Measurements from ENCODE around the gene CLUH. TPM values are rescaled to one million over a fixed set of nuclear protein-coding genes. Genes with fewer than 3 reads are reported as not detected.

CLUH gene
- total and polyA plus RNA-seq, 2 donors (not counting 1 experiment from before 2014, with no cell fraction given): 53.1 to 64.6 TPM

- CTCF ChIA-PET: no interaction called here
These were observed 23.4 kb upstream of the CLUH start for GRCh38 chr17:2734939-2735338.

GRCh38 chr17:2731807-2732206 lies 20.2 kb upstream of the CLUH start:
- H3K27me3 ChIP-seq (replicated peaks in 1 of 4; ENCODE audit: control extremely low read depth in 1 of 4, control insufficient read depth in 3 of 4, insufficient read depth in 4 of 4, low read length in 3 of 4): peaks cover 0 to 24% (median 0%) of the 10 kb centered on the region in 4 experiments
- H3K4me3 ChIP-seq (ENCODE audit: control extremely low read depth in 1 of 5, extremely low read depth in 1 of 5, insufficient read depth in 1 of 5, low read depth in 2 of 5, low read length in 4 of 5): no peak overlapping the region
- intact Hi-C loops (cut with micrococcal nuclease): no loop called here
- H4K20me1 ChIP-seq (ENCODE audit: control insufficient read depth, insufficient read depth, low read length, poor library complexity, severe bottlenecking): no peaks in the 10 kb centered on the region
- TF ChIP-seq, protein P1, sequence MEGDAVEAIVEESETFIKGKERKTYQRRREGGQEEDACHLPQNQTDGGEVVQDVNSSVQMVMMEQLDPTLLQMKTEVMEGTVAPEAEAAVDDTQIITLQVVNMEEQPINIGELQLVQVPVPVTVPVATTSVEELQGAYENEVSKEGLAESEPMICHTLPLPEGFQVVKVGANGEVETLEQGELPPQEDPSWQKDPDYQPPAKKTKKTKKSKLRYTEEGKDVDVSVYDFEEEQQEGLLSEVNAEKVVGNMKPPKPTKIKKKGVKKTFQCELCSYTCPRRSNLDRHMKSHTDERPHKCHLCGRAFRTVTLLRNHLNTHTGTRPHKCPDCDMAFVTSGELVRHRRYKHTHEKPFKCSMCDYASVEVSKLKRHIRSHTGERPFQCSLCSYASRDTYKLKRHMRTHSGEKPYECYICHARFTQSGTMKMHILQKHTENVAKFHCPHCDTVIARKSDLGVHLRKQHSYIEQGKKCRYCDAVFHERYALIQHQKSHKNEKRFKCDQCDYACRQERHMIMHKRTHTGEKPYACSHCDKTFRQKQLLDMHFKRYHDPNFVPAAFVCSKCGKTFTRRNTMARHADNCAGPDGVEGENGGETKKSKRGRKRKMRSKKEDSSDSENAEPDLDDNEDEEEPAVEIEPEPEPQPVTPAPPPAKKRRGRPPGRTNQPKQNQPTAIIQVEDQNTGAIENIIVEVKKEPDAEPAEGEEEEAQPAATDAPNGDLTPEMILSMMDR (IDR thresholded peaks at IDR 0.05): no peak
- TF ChIP-seq EZH2 (IDR thresholded peaks at IDR 0.05; ENCODE audit: borderline replicate concordance, insufficient read depth, low read depth, low read length, poor library complexity, severe bottlenecking): no peak
- H3K9ac ChIP-seq (ENCODE audit: low read length): no peak overlapping the region
- Mint-ChIP-seq H3K4me3 (no peak overlapping the region), H3K4me1 (no peaks in the 10 kb centered on the region), H3K9me3 (ENCODE audit: insufficient read depth) (no peaks in the 10 kb centered on the region), H3K27ac (no peak overlapping the region), H3K27me3 (peaks cover 20% of the 10 kb centered on the region)
- no peak overlapping the region for H2AFZ ChIP-seq (ENCODE audit: insufficient read depth, low read depth, low read length, poor library complexity, severe bottlenecking)
- no peaks in the 10 kb centered on the region for H3K4me1 ChIP-seq (ENCODE audit: control insufficient read depth in 2 of 2, insufficient read depth in 2 of 2, low read length in 2 of 2)
- POLR2A ChIA-PET: no interaction called here
- H3K79me2 ChIP-seq (ENCODE audit: control insufficient read depth, insufficient read depth, low read length): no peaks in the 10 kb centered on the region
- no peaks in the 10 kb centered on the region for H3K36me3 ChIP-seq (replicated peaks in 1 of 2; ENCODE audit: control extremely low read depth in 1 of 2, control insufficient read depth in 1 of 2, extremely low read depth in 1 of 2, insufficient read depth in 2 of 2, low read length in 1 of 2)
- CTCF ChIA-PET: no interaction called here
- 89% methylated on average over 10 of the region's 10 CpGs for WGBS (ENCODE audit: insufficient coverage)
- H3K27ac ChIP-seq (ENCODE audit: low read length in 2 of 2): no peak overlapping the region
- DNase-seq: no peak
- ATAC-seq (ENCODE audit: low read depth): no peak
- H3K9me3 ChIP-seq (ENCODE audit: control extremely low read depth in 1 of 3, control insufficient read depth in 2 of 3, insufficient read depth in 1 of 3, low read length in 2 of 3): no peaks in the 10 kb centered on the region
- no peak overlapping the region for H3K4me2 ChIP-seq (replicated peaks; ENCODE audit: low read depth, low read length, poor library complexity, severe bottlenecking)

More at GRCh38 chr17:2734939-2735338, 23.4 kb upstream of the CLUH start:
- no peak for DNase-seq
- Mint-ChIP-seq H3K27ac (no peak overlapping the region), H3K4me3 (no peak overlapping the region), H3K9me3 (ENCODE audit: insufficient read depth) (no peaks in the 10 kb centered on the region), H3K4me1 (no peaks in the 10 kb centered on the region), H3K27me3 (peaks cover 11% of the 10 kb centered on the region)
- Histone ChIP-seq H3K4me2 (replicated peaks; ENCODE audit: low read depth, low read length, poor library complexity, severe bottlenecking) (no peak overlapping the region), H3K27me3 (replicated peaks in 1 of 4; ENCODE audit: control extremely low read depth in 1 of 4, control insufficient read depth in 3 of 4, insufficient read depth in 4 of 4, low read length in 3 of 4) (peaks cover 0 to 13% (median 0%) of the 10 kb centered on the region in 4 experiments), H2AFZ (ENCODE audit: insufficient read depth, low read depth, low read length, poor library complexity, severe bottlenecking) (no peak overlapping the region), H3K4me3 (ENCODE audit: control extremely low read depth in 1 of 5, extremely low read depth in 1 of 5, insufficient read depth in 1 of 5, low read depth in 2 of 5, low read length in 4 of 5) (no peak overlapping the region), H3K9me3 (ENCODE audit: control extremely low read depth in 1 of 3, control insufficient read depth in 2 of 3, insufficient read depth in 1 of 3, low read length in 2 of 3) (no peaks in the 10 kb centered on the region), H3K79me2 (ENCODE audit: control insufficient read depth, insufficient read depth, low read length) (no peaks in the 10 kb centered on the region), H3K27ac (ENCODE audit: low read length in 2 of 2) (no peak overlapping the region), H4K20me1 (ENCODE audit: control insufficient read depth, insufficient read depth, low read length, poor library complexity, severe bottlenecking) (no peaks in the 10 kb centered on the region), H3K36me3 (replicated peaks in 1 of 2; ENCODE audit: control extremely low read depth in 1 of 2, control insufficient read depth in 1 of 2, extremely low read depth in 1 of 2, insufficient read depth in 2 of 2, low read length in 1 of 2) (no peaks in the 10 kb centered on the region), H3K9ac (ENCODE audit: low read length) (no peak overlapping the region), H3K4me1 (ENCODE audit: control insufficient read depth in 2 of 2, insufficient read depth in 2 of 2, low read length in 2 of 2) (no peaks in the 10 kb centered on the region)
- TF ChIP-seq, protein P1 (IDR thresholded peaks at IDR 0.05): no peak
- WGBS (ENCODE audit: insufficient coverage): 79% methylated on average over 10 of the region's 10 CpGs
- intact Hi-C loops (cut with micrococcal nuclease): no loop called here
- POLR2A ChIA-PET: no interaction called here
- ATAC-seq (ENCODE audit: low read depth): no peak

Measured in B cell (primary cell).